HG03025 (cell line): Measurements from ENCODE around the gene EN1.

ENCODE experiments used
- ATAC-seq: cut with Tn5 transposase; IDR thresholded peaks from one replicate; pipeline ENCODE4 v1.9.1; 2021; ENCODE audit warnings: mild to moderate bottlenecking, moderate library complexity; ENCODE audit not compliant: unreplicated experiment, low FRiP score

The EN1 gene

GRCh38 chr2:118826093-118826492 lies 21.4 kb downstream of the EN1 start:
- no peak for ATAC-seq

GRCh38 chr2:118823633-118824032 lies 23.8 kb downstream of the EN1 start:
- no peak for ATAC-seq

- no peak for ATAC-seq
These were observed 24.9 kb downstream of the EN1 start for GRCh38 chr2:118822572-118822971.

- no peak for ATAC-seq
These were observed 25.4 kb downstream of the EN1 start for GRCh38 chr2:118822015-118822414.

- ATAC-seq: no peak
These were observed 30.0 kb downstream of the EN1 start for GRCh38 chr2:118817469-118817868.

- ATAC-seq: no peak
These were observed 30.8 kb downstream of the EN1 start for GRCh38 chr2:118816669-118817068.

- ATAC-seq: no peak
These were observed 31.7 kb downstream of the EN1 start for GRCh38 chr2:118815731-118816130.

- no peak for ATAC-seq
These were observed 32.1 kb downstream of the EN1 start for GRCh38 chr2:118815314-118815713.

GRCh38 chr2:118814368-118814767 lies 33.1 kb downstream of the EN1 start:
- no peak for ATAC-seq

GRCh38 chr2:118813601-118814339 lies 33.7 kb downstream of the EN1 start:
- ATAC-seq: no peak

- ATAC-seq: no peak
These were observed 34.3 kb downstream of the EN1 start for GRCh38 chr2:118813111-118813510.

GRCh38 chr2:118812552-118812951 lies 34.9 kb downstream of the EN1 start:
- no peak for ATAC-seq

- no peak for ATAC-seq
These were observed 35.8 kb downstream of the EN1 start for GRCh38 chr2:118811514-118812115.

GRCh38 chr2:118810766-118811165 lies 36.7 kb downstream of the EN1 start:
- no peak for ATAC-seq

- ATAC-seq: no peak
These were observed 39.0 kb downstream of the EN1 start for GRCh38 chr2:118808429-118808809.

- no peak for ATAC-seq
These were observed 39.6 kb downstream of the EN1 start for GRCh38 chr2:118807668-118808428.

GRCh38 chr2:118806797-118807667 lies 40.4 kb downstream of the EN1 start:
- no peak for ATAC-seq

GRCh38 chr2:118805064-118805690 lies 42.3 kb downstream of the EN1 start:
- no peak for ATAC-seq

GRCh38 chr2:118803012-118803411 lies 44.4 kb downstream of the EN1 start:
- ATAC-seq: no peak

GRCh38 chr2:118801151-118801550 lies 46.3 kb downstream of the EN1 start:
- no peak for ATAC-seq
